OCI-LY1 (cell line): ENCODE data around the gene RPL39.
"Not testable (repeated sequence)": the region's sequence is repeated elsewhere in the genome, so short reads cannot be mapped to it uniquely, and the experiment has no call there.

ENCODE experiments used
- CTCF ChIP-seq: fragments of 200-600 bp; sonication (generic), shearing (Covaris generic); IDR thresholded peaks from 2 replicates; pipeline ENCODE4 v1.5.1; 2017; ENCODE audit warnings: mild to moderate bottlenecking, antibody characterized with exemption, low read length, moderate library complexity, mixed read lengths
- EZH2 ChIP-seq: fragments of 200-600 bp; sonication (generic), shearing (Covaris generic); IDR thresholded peaks from 2 replicates; pipeline ENCODE4 v1.8.0; 2017; ENCODE audit warnings: borderline replicate concordance, mixed run types, mild to moderate bottlenecking, antibody characterized with exemption, low read length, moderate library complexity, mixed read lengths

GRCh38 chrX:119821703-119822102, 30.3 kb upstream of the RPL39 start:
- TF ChIP-seq CTCF, EZH2: not testable (repeated sequence)
